Keratinocyte (primary cell): ENCODE results near the gene SGO2.

Experiments
- EZH2 ChIP-seq: IDR thresholded peaks from one replicate; pipeline ENCODE4 v1.6.1; 2012; ENCODE audit warnings: inconsistent platforms, mild to moderate bottlenecking, low read length, moderate library complexity
- TF ChIP-seq, protein P1 (sequence below), 3 experiments: IDR thresholded peaks in 1 of 3; conservative IDR thresholded peaks in 1 of 3; optimal IDR thresholded peaks in 1 of 3; 2 replicates in 2 of 3; 3 replicates in 1 of 3; pipeline versions ENCODE3 to v1.5.1; 2011; ENCODE audit warnings: low read length in 3 of 3, mild to moderate bottlenecking in 3 of 3, moderate library complexity in 2 of 3, control low read depth in 1 of 3, inconsistent platforms in 1 of 3; ENCODE audit not compliant: insufficient read depth in 2 of 3; ENCODE audit errors: extremely low read depth in 1 of 3

DNA sequence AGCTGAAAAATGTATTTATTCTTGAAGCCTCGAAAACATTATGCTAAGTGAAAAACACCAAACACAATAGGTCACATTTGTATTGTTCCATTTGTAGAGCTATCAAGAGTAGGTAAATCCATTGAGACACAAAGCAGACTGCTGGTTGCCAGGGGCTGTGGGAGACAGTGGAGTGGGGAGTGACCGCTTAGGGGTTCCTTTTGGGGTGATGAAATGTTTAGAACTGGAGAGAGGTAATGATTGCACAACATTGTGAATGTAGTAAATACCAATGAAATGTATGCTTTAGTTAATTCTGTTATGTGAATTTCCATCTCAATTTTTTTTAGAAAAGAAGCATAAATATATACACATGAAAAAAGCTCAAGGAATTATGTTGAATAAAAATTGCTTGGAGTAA, 32.0 kb upstream of the SGO2 start:
- TF ChIP-seq, protein P1, sequence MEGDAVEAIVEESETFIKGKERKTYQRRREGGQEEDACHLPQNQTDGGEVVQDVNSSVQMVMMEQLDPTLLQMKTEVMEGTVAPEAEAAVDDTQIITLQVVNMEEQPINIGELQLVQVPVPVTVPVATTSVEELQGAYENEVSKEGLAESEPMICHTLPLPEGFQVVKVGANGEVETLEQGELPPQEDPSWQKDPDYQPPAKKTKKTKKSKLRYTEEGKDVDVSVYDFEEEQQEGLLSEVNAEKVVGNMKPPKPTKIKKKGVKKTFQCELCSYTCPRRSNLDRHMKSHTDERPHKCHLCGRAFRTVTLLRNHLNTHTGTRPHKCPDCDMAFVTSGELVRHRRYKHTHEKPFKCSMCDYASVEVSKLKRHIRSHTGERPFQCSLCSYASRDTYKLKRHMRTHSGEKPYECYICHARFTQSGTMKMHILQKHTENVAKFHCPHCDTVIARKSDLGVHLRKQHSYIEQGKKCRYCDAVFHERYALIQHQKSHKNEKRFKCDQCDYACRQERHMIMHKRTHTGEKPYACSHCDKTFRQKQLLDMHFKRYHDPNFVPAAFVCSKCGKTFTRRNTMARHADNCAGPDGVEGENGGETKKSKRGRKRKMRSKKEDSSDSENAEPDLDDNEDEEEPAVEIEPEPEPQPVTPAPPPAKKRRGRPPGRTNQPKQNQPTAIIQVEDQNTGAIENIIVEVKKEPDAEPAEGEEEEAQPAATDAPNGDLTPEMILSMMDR (optimal IDR thresholded peaks at IDR 0.05 in 1 of 3, IDR thresholded peaks at IDR 0.05 in 1 of 3, conservative IDR thresholded peaks at IDR 0.05 in 1 of 3; ENCODE audit: extremely low read depth in 1 of 3, insufficient read depth in 2 of 3, low read length in 3 of 3) = no peak
- no peak for TF ChIP-seq EZH2
